ENCODE measurements around the gene EDA. TPM values are rescaled to one million over a fixed set of nuclear protein-coding genes. Genes with fewer than 3 reads are reported as not detected.

The EDA gene
- total and polyA plus RNA-seq, 2 donors (not counting 1 experiment from before 2014, with no cell fraction given): 0.04 to 1.2 TPM

DNA sequence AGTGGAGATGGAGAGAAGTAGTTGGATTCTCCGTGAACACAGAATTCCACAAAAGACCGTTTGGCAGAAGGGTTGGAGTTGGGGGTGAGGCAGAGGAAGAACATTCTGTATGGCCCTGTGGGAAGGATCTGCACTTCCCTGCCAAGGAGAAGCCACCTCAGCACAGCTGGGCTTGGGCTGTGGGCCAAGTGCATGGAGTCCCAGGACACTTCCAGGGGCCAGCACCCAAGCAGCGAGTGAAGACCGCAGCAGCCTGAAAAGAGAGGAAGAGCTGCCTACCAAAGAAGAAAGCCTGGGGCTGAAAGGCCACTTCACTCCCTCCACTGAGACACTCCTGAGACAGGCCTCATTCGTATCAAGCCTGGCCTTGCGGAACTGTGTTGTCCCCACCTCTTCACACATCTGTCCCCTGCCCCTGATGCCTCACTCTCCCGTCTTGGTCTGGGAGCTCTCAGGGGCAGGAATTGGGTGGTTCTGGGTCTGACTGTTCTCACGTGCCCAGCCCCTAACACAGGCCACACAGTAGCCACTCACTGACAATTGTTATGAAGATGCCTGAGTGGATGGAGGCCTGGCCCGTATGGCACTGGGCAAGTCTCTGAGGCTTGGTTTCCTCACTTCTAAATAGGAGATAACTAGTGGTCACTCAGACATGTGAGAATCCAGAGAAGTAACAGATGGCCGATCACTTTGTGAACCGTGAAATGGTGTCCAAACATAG lies 437.1 kb downstream of the EDA start:
- no peaks in the 10 kb centered on the region for H4K20me1 ChIP-seq (ENCODE audit: control insufficient read depth, insufficient read depth, low read length, poor library complexity, severe bottlenecking)
- 66% methylated on average over 4 of the region's 11 CpGs for WGBS (ENCODE audit: insufficient coverage)
- no peak overlapping the region for H3K9ac ChIP-seq (ENCODE audit: low read length)
- no peaks in the 10 kb centered on the region for H3K9me3 Mint-ChIP-seq (ENCODE audit: insufficient read depth)
- ATAC-seq (ENCODE audit: low read depth) (no peak), DNase-seq (no peak)
- no peak overlapping the region for H2AFZ ChIP-seq (ENCODE audit: insufficient read depth, low read depth, low read length, poor library complexity, severe bottlenecking)
- H3K4me3 Mint-ChIP-seq: no peak overlapping the region
- no peaks in the 10 kb centered on the region for H3K9me3 ChIP-seq (ENCODE audit: control extremely low read depth in 1 of 3, control insufficient read depth in 2 of 3, insufficient read depth in 1 of 3, low read length in 2 of 3)
- H3K4me2 ChIP-seq (replicated peaks; ENCODE audit: low read depth, low read length, poor library complexity, severe bottlenecking): no peak overlapping the region
- no peaks in the 10 kb centered on the region for H3K79me2 ChIP-seq (ENCODE audit: control insufficient read depth, insufficient read depth, low read length)
- TF ChIP-seq, protein P1, sequence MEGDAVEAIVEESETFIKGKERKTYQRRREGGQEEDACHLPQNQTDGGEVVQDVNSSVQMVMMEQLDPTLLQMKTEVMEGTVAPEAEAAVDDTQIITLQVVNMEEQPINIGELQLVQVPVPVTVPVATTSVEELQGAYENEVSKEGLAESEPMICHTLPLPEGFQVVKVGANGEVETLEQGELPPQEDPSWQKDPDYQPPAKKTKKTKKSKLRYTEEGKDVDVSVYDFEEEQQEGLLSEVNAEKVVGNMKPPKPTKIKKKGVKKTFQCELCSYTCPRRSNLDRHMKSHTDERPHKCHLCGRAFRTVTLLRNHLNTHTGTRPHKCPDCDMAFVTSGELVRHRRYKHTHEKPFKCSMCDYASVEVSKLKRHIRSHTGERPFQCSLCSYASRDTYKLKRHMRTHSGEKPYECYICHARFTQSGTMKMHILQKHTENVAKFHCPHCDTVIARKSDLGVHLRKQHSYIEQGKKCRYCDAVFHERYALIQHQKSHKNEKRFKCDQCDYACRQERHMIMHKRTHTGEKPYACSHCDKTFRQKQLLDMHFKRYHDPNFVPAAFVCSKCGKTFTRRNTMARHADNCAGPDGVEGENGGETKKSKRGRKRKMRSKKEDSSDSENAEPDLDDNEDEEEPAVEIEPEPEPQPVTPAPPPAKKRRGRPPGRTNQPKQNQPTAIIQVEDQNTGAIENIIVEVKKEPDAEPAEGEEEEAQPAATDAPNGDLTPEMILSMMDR (IDR thresholded peaks at IDR 0.05): no peak
- TF ChIP-seq EZH2 (IDR thresholded peaks at IDR 0.05; ENCODE audit: borderline replicate concordance, insufficient read depth, low read depth, low read length, poor library complexity, severe bottlenecking): no peak
- H3K4me1 ChIP-seq (ENCODE audit: control insufficient read depth in 2 of 2, insufficient read depth in 2 of 2, low read length in 2 of 2): no peaks in the 10 kb centered on the region
- no peaks in the 10 kb centered on the region for H3K4me1 Mint-ChIP-seq
- ChIA-PET CTCF (no interaction called here), POLR2A (no interaction called here)
- no peaks in the 10 kb centered on the region for H3K27me3 ChIP-seq (replicated peaks in 1 of 4; ENCODE audit: control extremely low read depth in 1 of 4, control insufficient read depth in 3 of 4, insufficient read depth in 4 of 4, low read length in 3 of 4)
- H3K36me3 ChIP-seq (replicated peaks in 1 of 2; ENCODE audit: control extremely low read depth in 1 of 2, control insufficient read depth in 1 of 2, extremely low read depth in 1 of 2, insufficient read depth in 2 of 2, low read length in 1 of 2): no peaks in the 10 kb centered on the region
- no peaks in the 10 kb centered on the region for H3K27me3 Mint-ChIP-seq
- H3K4me3 ChIP-seq (ENCODE audit: control extremely low read depth in 1 of 5, extremely low read depth in 1 of 5, insufficient read depth in 1 of 5, low read depth in 2 of 5, low read length in 4 of 5): no peak overlapping the region
- no peak overlapping the region for H3K27ac Mint-ChIP-seq
- intact Hi-C loops (cut with micrococcal nuclease): no loop called here
- no peak overlapping the region for H3K27ac ChIP-seq (ENCODE audit: low read length in 2 of 2)

DNA sequence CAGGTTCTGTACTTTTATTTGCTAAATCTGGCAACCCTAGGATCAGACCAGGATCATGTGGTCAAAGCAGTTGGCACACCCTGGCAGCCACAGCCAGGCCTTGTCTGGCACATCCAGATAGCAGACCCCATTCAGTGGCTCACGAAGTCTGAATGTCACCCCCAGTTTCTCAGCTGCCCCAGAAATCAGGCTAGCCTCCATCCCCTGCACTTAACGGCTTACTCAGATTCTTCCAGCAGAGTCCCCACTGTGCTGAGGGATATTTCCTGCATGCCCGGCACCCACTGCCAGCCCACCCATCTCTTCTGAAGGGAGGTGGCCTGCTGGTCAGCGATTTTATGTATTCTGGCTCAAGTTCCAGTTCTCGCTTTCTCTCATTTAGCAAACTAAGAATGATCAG lies 438.5 kb downstream of the EDA start:
- no peaks in the 10 kb centered on the region for H3K36me3 ChIP-seq (replicated peaks in 1 of 2; ENCODE audit: control extremely low read depth in 1 of 2, control insufficient read depth in 1 of 2, extremely low read depth in 1 of 2, insufficient read depth in 2 of 2, low read length in 1 of 2)
- no peaks in the 10 kb centered on the region for H3K9me3 ChIP-seq (ENCODE audit: control extremely low read depth in 1 of 3, control insufficient read depth in 2 of 3, insufficient read depth in 1 of 3, low read length in 2 of 3)
- intact Hi-C loops (cut with micrococcal nuclease): no loop called here
- WGBS (ENCODE audit: insufficient coverage): 80% methylated on average over 1 of the region's 5 CpGs
- no peaks in the 10 kb centered on the region for H3K4me1 ChIP-seq (ENCODE audit: control insufficient read depth in 2 of 2, insufficient read depth in 2 of 2, low read length in 2 of 2)
- no peaks in the 10 kb centered on the region for H3K27me3 Mint-ChIP-seq
- H2AFZ ChIP-seq (ENCODE audit: insufficient read depth, low read depth, low read length, poor library complexity, severe bottlenecking): no peak overlapping the region
- no peaks in the 10 kb centered on the region for H3K9me3 Mint-ChIP-seq (ENCODE audit: insufficient read depth)
- ATAC-seq (ENCODE audit: low read depth) (no peak), DNase-seq (no peak)
- CTCF ChIA-PET: no interaction called here
- H3K9ac ChIP-seq (ENCODE audit: low read length): no peak overlapping the region
- no peaks in the 10 kb centered on the region for H3K79me2 ChIP-seq (ENCODE audit: control insufficient read depth, insufficient read depth, low read length)
- TF ChIP-seq EZH2 (IDR thresholded peaks at IDR 0.05; ENCODE audit: borderline replicate concordance, insufficient read depth, low read depth, low read length, poor library complexity, severe bottlenecking): no peak
- TF ChIP-seq, protein P1 (IDR thresholded peaks at IDR 0.05): no peak
- no peak overlapping the region for H3K4me3 ChIP-seq (ENCODE audit: control extremely low read depth in 1 of 5, extremely low read depth in 1 of 5, insufficient read depth in 1 of 5, low read depth in 2 of 5, low read length in 4 of 5)
- H4K20me1 ChIP-seq (ENCODE audit: control insufficient read depth, insufficient read depth, low read length, poor library complexity, severe bottlenecking): no peaks in the 10 kb centered on the region
- H3K27ac ChIP-seq (ENCODE audit: low read length in 2 of 2): no peak overlapping the region
- POLR2A ChIA-PET: no interaction called here
- H3K27me3 ChIP-seq (replicated peaks in 1 of 4; ENCODE audit: control extremely low read depth in 1 of 4, control insufficient read depth in 3 of 4, insufficient read depth in 4 of 4, low read length in 3 of 4): no peaks in the 10 kb centered on the region
- no peaks in the 10 kb centered on the region for H3K4me1 Mint-ChIP-seq
- H3K27ac Mint-ChIP-seq: no peak overlapping the region
- no peak overlapping the region for H3K4me2 ChIP-seq (replicated peaks; ENCODE audit: low read depth, low read length, poor library complexity, severe bottlenecking)
- H3K4me3 Mint-ChIP-seq: no peak overlapping the region
